ENCODE data around the gene ABCA5. TPM values are rescaled to one million over a fixed set of nuclear protein-coding genes. Genes with fewer than 3 reads are reported as not detected.
A peak's percentile ranks its signal among the peaks of the same experiment; 100 is the strongest.

Gene ABCA5
- total RNA-seq, 6 experiments from 2014 or later, result 34.5 to 58.2 (median 46.7) TPM

GRCh38 chr17:69239611-69240600, 87.0 kb downstream of the ABCA5 start:
- Histone ChIP-seq H3K27me3 (no peaks in the 10 kb centered on the region), H3K36me3 (no peaks in the 10 kb centered on the region), H3K9me3 (no peaks in the 10 kb centered on the region), H3K4me1 (no peaks in the 10 kb centered on the region), H3K27ac (no peak overlapping the region), H3K4me3 (no peak overlapping the region)
- TF ChIP-seq CTCF (IDR thresholded peaks at IDR 0.05) (no peak), POLR2A (IDR thresholded peaks at IDR 0.05) (no peak)
- 93% methylated on average over 8 of the region's 8 CpGs for WGBS (ENCODE audit: insufficient coverage, low coverage, low lambda C conversion rate, missing lambda C conversion rate)
- intact Hi-C loops (cut with DNase I), result loop anchor here in 1 of 2 donors (5.0 kb wide), 1 partner anchor 468 kb away; no protein-coding TSS in a partner anchor
- no peak for ATAC-seq
- DNase-seq, result no peak

GRCh38 chr17:69236946-69237345, 90.0 kb downstream of the ABCA5 start:
- intact Hi-C loops (cut with DNase I), result loop anchor here in 1 of 2 donors (5.0 kb wide), 1 partner anchor 465 kb away; no protein-coding TSS in a partner anchor
- ATAC-seq, result no peak
- Histone ChIP-seq H3K27me3 (no peaks in the 10 kb centered on the region), H3K4me1 (no peaks in the 10 kb centered on the region), H3K9me3 (no peaks in the 10 kb centered on the region), H3K4me3 (no peak overlapping the region), H3K36me3 (no peaks in the 10 kb centered on the region), H3K27ac (no peak overlapping the region)
- TF ChIP-seq CTCF (IDR thresholded peaks at IDR 0.05) (no peak), POLR2A (IDR thresholded peaks at IDR 0.05) (no peak)
- DNase-seq, result no peak
- WGBS (ENCODE audit: insufficient coverage, low coverage, low lambda C conversion rate, missing lambda C conversion rate), result 74% methylated on average over 2 of the region's 3 CpGs

- no peaks in the 10 kb centered on the region for H3K27me3 ChIP-seq
- TF ChIP-seq POLR2A (IDR thresholded peaks at IDR 0.05), result no peak
- TF ChIP-seq CTCF (IDR thresholded peaks at IDR 0.05), result no peak
- H3K4me3 ChIP-seq, result no peak overlapping the region
- ATAC-seq (no peak), DNase-seq (no peak)
- no peak overlapping the region for H3K27ac ChIP-seq
- no peaks in the 10 kb centered on the region for H3K9me3 ChIP-seq
- no peaks in the 10 kb centered on the region for H3K4me1 ChIP-seq
- 55% methylated on average over 2 of the region's 2 CpGs for WGBS (ENCODE audit: insufficient coverage, low coverage, low lambda C conversion rate, missing lambda C conversion rate)
- intact Hi-C loops (cut with DNase I), result loop anchor here in 1 of 2 donors (5.0 kb wide), 1 partner anchor 464 kb away; no protein-coding TSS in a partner anchor
- H3K36me3 ChIP-seq, result no peaks in the 10 kb centered on the region
These were observed 90.5 kb downstream of the ABCA5 start for GRCh38 chr17:69236464-69236863.

GRCh38 chr17:69235338-69236058, 91.4 kb downstream of the ABCA5 start:
- no peak for TF ChIP-seq POLR2A (IDR thresholded peaks at IDR 0.05)
- TF ChIP-seq CTCF (IDR thresholded peaks at IDR 0.05), result peak; percentile 75 to 80 (median 77)
- no peaks in the 10 kb centered on the region for H3K27me3 ChIP-seq
- no peak overlapping the region for H3K27ac ChIP-seq
- H3K36me3 ChIP-seq, result no peaks in the 10 kb centered on the region
- intact Hi-C loops (cut with DNase I), result loop anchor here in 1 of 2 donors (5.0 kb wide), 1 partner anchor 463 kb away; no protein-coding TSS in a partner anchor
- H3K4me3 ChIP-seq, result no peak overlapping the region
- H3K9me3 ChIP-seq, result no peaks in the 10 kb centered on the region
- H3K4me1 ChIP-seq, result no peaks in the 10 kb centered on the region
- ATAC-seq (peak; percentile 82 to 92 (median 91)), DNase-seq (peak; percentile 62 to 78 (median 65))
- 18% methylated on average over 1 of the region's 1 CpG for WGBS (ENCODE audit: insufficient coverage, low coverage, low lambda C conversion rate, missing lambda C conversion rate)
